K562 (cell line): ENCODE measurements around the gene CPNE9. TPM values are rescaled to one million over a fixed set of nuclear protein-coding genes. Genes with fewer than 3 reads are reported as not detected.

ENCODE experiments used
- ATAC-seq: fragments of 200-7000 bp; cut with Tn5 transposase; 3 replicates; pipeline ENCODE4 v1.9.1; 2020; ENCODE audit warnings: moderate library complexity
- BruUV-seq: library from RNA; stranded (reverse); fragments of 400-500 nt; replicated peaks from 2 replicates; lab custom pipeline; 2021; lab: Mats Ljungman, UMichigan
- CTCF ChIA-PET: fragments of 300-600 bp; formaldehyde crosslinking; extraction: SDS; loops from one replicate; lab custom pipeline; 2021; ENCODE audit warnings: low intra/inter-chr PET ratio; lab: Yijun Ruan, JAX
- POLR2A ChIA-PET: fragments of 300-600, 350-650 bp; sonication (Branson Sonifier 250); formaldehyde crosslinking; extraction: SDS; loops from one replicate; lab custom pipeline; 2021; ENCODE audit warnings: antibody characterized with exemption, inconsistent platforms; lab: Yijun Ruan, JAX
- DNase-seq, 4 experiments: peaks; one replicate each; pipeline versions ENCODE4 v3.0.0 to v3.0.0-alpha.2; 2011 to 2018; ENCODE audit warnings: low spot score in 3 of 4, mixed read lengths in 3 of 4; ENCODE audit errors: extremely low read depth in 1 of 4
- FAIRE-seq: peaks from 2 replicates; lab custom pipeline; 2011; peaks lifted over from hg19 to GRCh38; lab: Jason Lieb, UNC
- H2AFZ ChIP-seq: 2 replicates; pipeline ENCODE4 v1.6.0; 2011; ENCODE audit warnings: low read depth, low read length, control low read depth, inconsistent platforms
- H3K27ac ChIP-seq: fragments of 200-600 bp; 3 replicates; pipeline ENCODE4 v1.8.0; 2011; ENCODE audit warnings: low read depth, mild to moderate bottlenecking, control low read depth, inconsistent platforms, low read length, moderate library complexity, mixed read lengths; ENCODE audit errors: extremely low read depth
- H3K27me3 ChIP-seq, 2 experiments: fragments of 300-600 bp in 1 of 2; 2 replicates in 1 of 2; 3 replicates in 1 of 2; pipeline versions ENCODE4 v1.6.0 to v1.8.0; 2011; ENCODE audit warnings: inconsistent platforms in 2 of 2, low read length in 2 of 2, mild to moderate bottlenecking in 1 of 2, mixed read lengths in 1 of 2, moderate library complexity in 1 of 2; ENCODE audit not compliant: control insufficient read depth in 2 of 2, insufficient read depth in 2 of 2
- H3K36me3 ChIP-seq: fragments of 300-600 bp; 3 replicates; pipeline ENCODE4 v1.8.0; 2011; ENCODE audit warnings: mild to moderate bottlenecking, low read length, inconsistent platforms; ENCODE audit not compliant: control insufficient read depth, insufficient read depth
- H3K4me1 ChIP-seq, 2 experiments: fragments of 200-600 bp in 1 of 2; replicated peaks in 1 of 2; 2 replicates in 1 of 2; 3 replicates in 1 of 2; pipeline versions ENCODE4 v1.5.1 to v1.8.0; 2011; ENCODE audit warnings: inconsistent platforms in 2 of 2, low read length in 2 of 2, mild to moderate bottlenecking in 1 of 2, mixed read lengths in 1 of 2, moderate library complexity in 1 of 2; ENCODE audit not compliant: control insufficient read depth in 2 of 2, insufficient read depth in 2 of 2
- H3K4me2 ChIP-seq: 2 replicates; pipeline ENCODE4 v1.6.1; 2011; ENCODE audit warnings: low read length, control low read depth, inconsistent platforms, mixed read lengths; ENCODE audit not compliant: insufficient read depth
- H3K4me3 ChIP-seq: fragments of 200-600 bp; sonication (generic), shearing (Covaris generic); 2 replicates; pipeline ENCODE4 v1.5.1; 2016; ENCODE audit warnings: control low read depth, inconsistent platforms
- H3K79me2 ChIP-seq: fragments of 200-600 bp; 3 replicates; pipeline ENCODE4 v1.8.0; 2011; ENCODE audit warnings: low read length, inconsistent platforms; ENCODE audit not compliant: control insufficient read depth, insufficient read depth
- H3K9ac ChIP-seq, 2 experiments: 2 replicates each; pipeline versions ENCODE4 v1.6.0 to v1.6.1; 2011; ENCODE audit warnings: low read depth in 2 of 2, low read length in 2 of 2, control low read depth in 1 of 2, inconsistent platforms in 1 of 2, mild to moderate bottlenecking in 1 of 2, mixed read lengths in 1 of 2; ENCODE audit not compliant: insufficient read depth in 1 of 2
- H3K9me1 ChIP-seq: one replicate; pipeline ENCODE4 v1.6.0; 2011; ENCODE audit warnings: inconsistent platforms, mild to moderate bottlenecking, low read length, moderate library complexity; ENCODE audit not compliant: control insufficient read depth, insufficient read depth
- H3K9me3 ChIP-seq: replicated peaks from 2 replicates; pipeline ENCODE4 v1.5.1; 2011; ENCODE audit warnings: low read depth, low read length, inconsistent platforms; ENCODE audit not compliant: control insufficient read depth, insufficient read depth
- H4K20me1 ChIP-seq: replicated peaks from 2 replicates; pipeline ENCODE4 v1.6.1; 2011; ENCODE audit warnings: low read length, inconsistent platforms, mixed read lengths; ENCODE audit not compliant: control insufficient read depth, insufficient read depth
- CBFB ChIP-seq: sonication (generic); formaldehyde crosslinking; IDR thresholded peaks from 2 replicates; pipeline ENCODE4 v1.4.0; 2020; ENCODE audit warnings: mild to moderate bottlenecking, missing genetic modification reagents
- DDX20 ChIP-seq: fragments of 450-650 bp; IDR thresholded peaks from 2 replicates; pipeline ENCODE4 v1.6.1; 2016; ENCODE audit warnings: missing genetic modification characterization, low read depth, mild to moderate bottlenecking, missing compliant biosample characterization, moderate library complexity
- MXD1 ChIP-seq: fragments of 250-450 bp; sonication (Bioruptor Pico); IDR thresholded peaks from 2 replicates; pipeline ENCODE4 v1.8.0; 2021; ENCODE audit warnings: borderline replicate concordance, mild to moderate bottlenecking, moderate library complexity; ENCODE audit not compliant: poor library complexity, severe bottlenecking
- RAD21 ChIP-seq, 2 experiments: fragments of 250-450 bp in 1 of 2; fragments of 450-650 bp in 1 of 2; sonication (Bioruptor Pico) in 1 of 2; formaldehyde crosslinking in 1 of 2; IDR thresholded peaks in 1 of 2; conservative IDR thresholded peaks in 1 of 2; 2 replicates each; pipeline versions ENCODE4 v1.4.0 to v1.8.0; 2020 to 2022; ENCODE audit warnings: mild to moderate bottlenecking in 2 of 2, moderate library complexity in 1 of 2
- TEAD1 ChIP-seq, 2 experiments: fragments of 450-650 bp in 1 of 2; sonication (generic) in 1 of 2; formaldehyde crosslinking; IDR thresholded peaks; 2 replicates each; pipeline versions ENCODE4 v1.4.0 to v1.8.0; 2020 to 2022; ENCODE audit warnings: mild to moderate bottlenecking in 2 of 2, missing genetic modification reagents in 1 of 2
- ZNF274 ChIP-seq: IDR thresholded peaks from 2 replicates; pipeline ENCODE4 v1.6.1; 2011; ENCODE audit warnings: low read depth, mild to moderate bottlenecking, low read length, moderate library complexity, borderline replicate concordance
- ZNF592 ChIP-seq: fragments of 450-650 bp; IDR thresholded peaks from 2 replicates; pipeline ENCODE4 v1.6.1; 2017; ENCODE audit warnings: antibody characterized with exemption, mild to moderate bottlenecking
- WGBS: fragments of 100-300 bp; shearing (Covaris generic); methylation state at CpG from one replicate; pipeline ENCODE4 v1.1.6; 2016; ENCODE audit warnings: low coverage, mixed read lengths; ENCODE audit not compliant: insufficient coverage; ENCODE audit errors: missing lambda C conversion rate; 5-methylcytosine and 5-hydroxymethylcytosine counted together
- in situ Hi-C: fragments of 300-500 bp; cut with MboI; formaldehyde crosslinking; loops from 4 replicates; pipeline ENCODE4 v1.15.0; 2018; ENCODE audit warnings: inconsistent platforms, mixed read lengths
- intact Hi-C: fragments of 100-400 bp; cut with micrococcal nuclease; formaldehyde crosslinking; loops from 2 replicates; pipeline ENCODE4 v1.14.2; 2022
- polyA plus RNA-seq, 8 experiments: library from polyadenylated mRNA; depleted of rRNA in 4 of 8; stranded (reverse) in 5 of 8; unstranded in 3 of 8; fragments of >200 nt; fragmentation: Nextera tagmentation in 2 of 8; fragmentation: Illumina TruSeq in 1 of 8; extraction: Ambion mirVana in 2 of 8; extraction: Trizol in 1 of 8; gene quantifications; 2 replicates each; pipeline versions ENCODE4 v1.2.1 to v1.2.3, GENCODE V29; 2011 to 2014; ENCODE audit warnings: inconsistent platforms in 1 of 8, missing spikeins in 1 of 8
- total RNA-seq, 7 experiments: library from RNA; depleted of rRNA in 6 of 7; stranded (reverse); fragments of >200 nt in 6 of 7; fragmentation: Illumina TruSeq in 2 of 7; extraction: Trizol in 2 of 7; gene quantifications; 2 replicates each; pipeline versions ENCODE4 v1.2.1 to v1.2.3, GENCODE V29; 2011 to 2021; ENCODE audit warnings: low replicate concordance in 1 of 7

CPNE9 gene
- total and polyA plus RNA-seq, 9 of the 15 experiments (the other 6 are each of a cell fraction or from before 2014, with no cell fraction given), result 0.22 to 0.56 (median 0.29) TPM; not detected in 3

- no peak overlapping the region for H2AFZ ChIP-seq
- WGBS, result 77% methylated on average over 7 of the region's 7 CpGs
- DNase-seq (no peak), ATAC-seq (no peak), FAIRE-seq (no peak)
- 0 out of 2 replicates have a peak, but pooled peaks cover 5% of the 10 kb centered on the region for H4K20me1 ChIP-seq
- H3K27ac ChIP-seq, result no peak overlapping the region
- BruUV-seq, result no TSS peak
- intact Hi-C loops, result no loop called here
- no peak overlapping the region for H3K4me2 ChIP-seq
- POLR2A ChIA-PET, result interaction anchor here (1.1 to 2.0 kb wide), 4 partner anchors 9 to 28 kb away, joined by 3 to 6 read pairs (median 5); no protein-coding TSS in a partner anchor
- no peaks in the 10 kb centered on the region for H3K79me2 ChIP-seq
- peaks cover 17% of the 10 kb centered on the region in 2 experiments; a peak in 4 of 5 replicates for H3K4me1 ChIP-seq
- in situ Hi-C loops, result no loop called here
- no peak overlapping the region for H3K4me3 ChIP-seq
- CTCF ChIA-PET, result no interaction called here
- H3K27me3 ChIP-seq, result no peaks in the 10 kb centered on the region
- H3K9ac ChIP-seq, result no peak overlapping the region
- peaks cover 3% of the 10 kb centered on the region for H3K9me1 ChIP-seq
- H3K36me3 ChIP-seq, result peaks cover 69% of the 10 kb centered on the region; the same call in 2 of the 3 replicates
- H3K9me3 ChIP-seq, result no peaks in the 10 kb centered on the region
- TF ChIP-seq ZNF274 (no peak), DDX20 (no peak), TEAD1 (CRISPR knock-in tag; IDR thresholded peaks at IDR 0.05) (no peak), MXD1 (CRISPR knock-in tag) (no peak), ZNF592 (no peak), CBFB (no peak), RAD21 (CRISPR knock-in tag; conservative IDR thresholded peaks at IDR 0.05 in 1 of 2, IDR thresholded peaks at IDR 0.05 in 1 of 2) (no peak)
These were observed 7.9 kb upstream of the CPNE9 start for GRCh38 chr3:9695746-9696145.
